AG09309 (cell line): Measurements from ENCODE around the gene DCBLD1.
"Not testable (repeated sequence)": the region's sequence is repeated elsewhere in the genome, so short reads cannot be mapped to it uniquely, and the experiment has no call there.

ENCODE experiments used
- DNase-seq: peaks from one replicate; pipeline ENCODE4 v3.0.0-alpha.2; 2010; ENCODE audit warnings: low read depth
- H3K4me3 ChIP-seq: 2 replicates; pipeline ENCODE4 v1.5.1; 2011; ENCODE audit warnings: mild to moderate bottlenecking, low read depth, low read length, moderate library complexity; ENCODE audit not compliant: control insufficient read depth
- CTCF ChIP-seq: IDR thresholded peaks from 2 replicates; pipeline ENCODE4 v1.5.1; 2011; ENCODE audit warnings: mild to moderate bottlenecking, low read depth, low read length, inconsistent platforms; ENCODE audit not compliant: insufficient read depth, control insufficient read depth; ENCODE audit errors: missing control alignments

Gene DCBLD1

GRCh38 chr6:117512987-117513573 is 30.6 kb downstream of the DCBLD1 start:
- no peak overlapping the region for H3K4me3 ChIP-seq
- TF ChIP-seq CTCF: no peak
- no peak for DNase-seq

GRCh38 chr6:117513778-117514365 is 31.4 kb downstream of the DCBLD1 start:
- H3K4me3 ChIP-seq: no peak overlapping the region
- TF ChIP-seq CTCF: no peak
- DNase-seq: no peak

- no peak for TF ChIP-seq CTCF
- no peak overlapping the region for H3K4me3 ChIP-seq
- no peak for DNase-seq
These were observed 32.2 kb downstream of the DCBLD1 start for GRCh38 chr6:117514655-117515054.

GRCh38 chr6:117515326-117515725 is 32.9 kb downstream of the DCBLD1 start:
- DNase-seq: no peak
- no peak overlapping the region for H3K4me3 ChIP-seq
- no peak for TF ChIP-seq CTCF

- DNase-seq, H3K4me3 ChIP-seq: not testable (repeated sequence)
These were observed 35.5 kb downstream of the DCBLD1 start for GRCh38 chr6:117517995-117518394.

GRCh38 chr6:117518870-117519269 is 36.4 kb downstream of the DCBLD1 start:
- no peak overlapping the region for H3K4me3 ChIP-seq
- TF ChIP-seq CTCF: no peak

GRCh38 chr6:117520603-117521395 is 38.3 kb downstream of the DCBLD1 start:
- H3K4me3 ChIP-seq: no peak overlapping the region
- no peak for DNase-seq
- no peak for TF ChIP-seq CTCF

More at GRCh38 chr6:117518870-117519269, 36.4 kb downstream of the DCBLD1 start:
- no peak for DNase-seq
